Esophagus squamous epithelium (tissue), 5 donors: ENCODE results near the gene RAD51D. TPM values are rescaled to one million over a fixed set of nuclear protein-coding genes. Genes with fewer than 3 reads are reported as not detected.

Source experiments
- DNase-seq: peaks from one replicate; lab custom pipeline; 2025; lab: John Stamatoyannopoulos, UW
- H3K27ac ChIP-seq, 4 donors: fragments of 200-600 bp; sonication (generic); one replicate each; pipeline ENCODE4 v1.5.1; 2016 to 2019; ENCODE audit warnings: mild to moderate bottlenecking in 1 of 4
- H3K27me3 ChIP-seq, 4 donors: fragments of 200-600 bp; sonication (generic); 1 replicate in 3 of 4; 2 replicates in 1 of 4; pipeline versions ENCODE4 v1.5.1 to v1.6.0; 2017 to 2021; ENCODE audit warnings: antibody characterized with exemption in 1 of 4
- H3K36me3 ChIP-seq, 3 donors: fragments of 200-600 bp; sonication (generic); one replicate each; pipeline ENCODE4 v1.5.1; 2016 to 2019
- H3K4me1 ChIP-seq, 3 donors: fragments of 200-600 bp; sonication (generic); one replicate each; pipeline ENCODE4 v1.5.1; 2017 to 2019
- H3K4me3 ChIP-seq, 4 donors: fragments of 200-600 bp; sonication (generic); 1 replicate in 3 of 4; 2 replicates in 1 of 4; pipeline ENCODE4 v1.5.1; 2016 to 2019; ENCODE audit warnings: mild to moderate bottlenecking in 2 of 4, moderate library complexity in 1 of 4
- H3K9me3 ChIP-seq, 3 donors: fragments of 200-600 bp; sonication (generic); one replicate each; pipeline ENCODE4 v1.5.1; 2016 to 2019
- POLR2A ChIP-seq, 4 donors: fragments of 450-650 bp; IDR thresholded peaks; one replicate each; pipeline ENCODE4 v1.6.1; 2017; ENCODE audit warnings: antibody characterized with exemption in 4 of 4, mild to moderate bottlenecking in 4 of 4, moderate library complexity in 3 of 4
- WGBS, 2 donors: methylation state at CpG; one replicate each; pipeline ENCODE4 v1.1.5; 2018; 5-methylcytosine and 5-hydroxymethylcytosine counted together
- intact Hi-C: fragments of 100-400 bp; cut with DNase I; formaldehyde crosslinking; loops from one replicate; pipeline ENCODE4 v1.15.0; 2022
- total RNA-seq, 4 donors: library from RNA; depleted of rRNA; stranded (reverse); fragments of >200 nt; gene quantifications; one replicate each; pipeline ENCODE4 v1.1.0, GENCODE V29; 2016
- TF ChIP-seq, protein P1 (sequence below), 6 experiments: fragments of 450-650 bp in 4 of 6; fragments of 200-600 bp in 2 of 6; sonication (generic) in 2 of 6; IDR thresholded peaks; one replicate each; pipeline ENCODE4 v1.5.1; 2016 to 2019; ENCODE audit warnings: antibody characterized with exemption in 6 of 6, mild to moderate bottlenecking in 4 of 6, moderate library complexity in 4 of 6
- donor health status: DM: yes; HTN: yes; CAD: no.

Gene RAD51D
- total RNA-seq, 4 donors from 2014 or later = 2.4 to 7.1 (median 6.0) TPM

DNA sequence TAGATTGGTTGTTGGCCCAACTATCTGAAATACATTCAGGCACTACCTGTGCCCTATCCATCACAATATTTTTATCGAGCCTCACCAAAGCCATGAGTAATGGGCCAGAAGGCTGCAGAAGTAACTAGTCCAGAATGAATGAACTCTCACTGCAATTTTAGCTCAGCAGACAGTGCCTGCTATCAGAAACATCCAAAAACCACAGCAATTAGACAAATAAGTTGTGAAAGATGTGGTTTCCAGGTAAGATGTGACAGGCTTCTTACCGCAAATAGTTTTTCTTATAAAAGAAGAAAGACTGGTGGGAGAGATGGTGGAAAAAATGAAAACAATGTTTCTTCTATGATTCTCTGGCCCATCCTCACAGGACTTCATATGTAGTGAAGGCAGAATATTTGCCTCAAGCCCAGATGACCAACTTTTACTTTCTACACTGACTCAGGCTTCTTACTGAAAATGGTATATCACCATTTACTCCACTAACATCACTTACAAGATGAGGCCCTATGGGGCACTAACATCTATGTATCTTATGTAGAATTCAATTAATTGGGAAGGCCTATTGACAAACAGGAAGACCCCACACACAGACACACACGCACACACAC is 46.4 kb downstream of the RAD51D start:
- H3K27ac ChIP-seq = no peak overlapping the region
- TF ChIP-seq, protein P1, sequence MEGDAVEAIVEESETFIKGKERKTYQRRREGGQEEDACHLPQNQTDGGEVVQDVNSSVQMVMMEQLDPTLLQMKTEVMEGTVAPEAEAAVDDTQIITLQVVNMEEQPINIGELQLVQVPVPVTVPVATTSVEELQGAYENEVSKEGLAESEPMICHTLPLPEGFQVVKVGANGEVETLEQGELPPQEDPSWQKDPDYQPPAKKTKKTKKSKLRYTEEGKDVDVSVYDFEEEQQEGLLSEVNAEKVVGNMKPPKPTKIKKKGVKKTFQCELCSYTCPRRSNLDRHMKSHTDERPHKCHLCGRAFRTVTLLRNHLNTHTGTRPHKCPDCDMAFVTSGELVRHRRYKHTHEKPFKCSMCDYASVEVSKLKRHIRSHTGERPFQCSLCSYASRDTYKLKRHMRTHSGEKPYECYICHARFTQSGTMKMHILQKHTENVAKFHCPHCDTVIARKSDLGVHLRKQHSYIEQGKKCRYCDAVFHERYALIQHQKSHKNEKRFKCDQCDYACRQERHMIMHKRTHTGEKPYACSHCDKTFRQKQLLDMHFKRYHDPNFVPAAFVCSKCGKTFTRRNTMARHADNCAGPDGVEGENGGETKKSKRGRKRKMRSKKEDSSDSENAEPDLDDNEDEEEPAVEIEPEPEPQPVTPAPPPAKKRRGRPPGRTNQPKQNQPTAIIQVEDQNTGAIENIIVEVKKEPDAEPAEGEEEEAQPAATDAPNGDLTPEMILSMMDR (IDR thresholded peaks at IDR 0.05) = no peak
- H3K9me3 ChIP-seq = no peaks in the 10 kb centered on the region
- H3K27me3 ChIP-seq = no peaks in the 10 kb centered on the region
- H3K4me3 ChIP-seq = no peak overlapping the region
- 71 to 87% methylated on average over 3 of the region's 3 CpGs for WGBS, 2 donors
- H3K36me3 ChIP-seq = peaks cover 0 to 25% (median 0%) of the 10 kb centered on the region in 3 donors
- peaks cover 0 to 24% (median 0%) of the 10 kb centered on the region in 3 donors for H3K4me1 ChIP-seq
- DNase-seq = no peak
- intact Hi-C loops = no loop called here

DNA sequence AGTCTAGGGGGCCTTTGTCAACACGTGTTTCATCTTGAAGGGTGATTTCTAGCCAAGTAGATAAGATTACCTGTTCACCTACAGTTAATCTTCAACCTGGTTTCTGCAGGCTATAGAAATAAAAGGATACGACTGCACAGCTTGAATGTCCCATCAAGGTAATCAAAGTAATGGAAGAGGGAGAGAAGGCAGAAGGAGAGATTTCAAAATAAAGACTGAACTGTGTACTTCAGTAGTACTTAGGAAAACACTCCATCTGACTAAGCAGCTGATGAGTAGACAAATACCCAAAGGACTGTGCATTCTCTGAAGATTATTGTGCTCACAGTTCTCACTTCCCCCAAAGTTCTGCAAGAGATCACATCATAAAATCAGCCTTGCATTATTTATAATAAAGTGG is 50.3 kb downstream of the RAD51D start:
- Histone ChIP-seq H3K27ac (no peak overlapping the region), H3K4me3 (no peak overlapping the region), H3K4me1 (peaks cover 5 to 14% (median 6%) of the 10 kb centered on the region in 3 donors), H3K36me3 (peaks cover 0 to 25% (median 0%) of the 10 kb centered on the region in 3 donors), H3K9me3 (no peaks in the 10 kb centered on the region), H3K27me3 (no peaks in the 10 kb centered on the region)
- no peak for DNase-seq
- WGBS, 2 donors = 54 to 58% methylated on average over 2 of the region's 2 CpGs
- intact Hi-C loops = no loop called here
- TF ChIP-seq POLR2A (IDR thresholded peaks at IDR 0.05) = no peak
- TF ChIP-seq, protein P1 (IDR thresholded peaks at IDR 0.05) = no peak

DNA sequence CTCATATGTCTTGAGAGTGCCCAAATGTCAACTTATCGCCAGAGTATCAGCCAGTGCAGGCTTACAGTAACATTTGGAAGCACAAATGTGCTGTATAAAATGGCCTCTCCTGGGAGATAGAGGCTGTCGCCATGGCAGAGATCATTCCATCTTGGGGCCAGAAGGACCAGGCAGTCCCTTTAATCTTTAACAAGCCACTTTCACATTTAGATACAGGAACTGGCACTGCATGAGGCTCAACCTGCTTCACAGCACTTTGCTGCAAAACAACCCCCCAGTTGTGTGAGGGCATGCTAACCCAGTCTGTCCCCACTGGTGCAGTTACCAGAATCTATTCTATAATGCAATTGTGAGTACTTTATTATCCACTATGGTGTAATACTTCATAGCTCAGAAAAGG is 51.4 kb downstream of the RAD51D start:
- Histone ChIP-seq H3K4me3 (no peak overlapping the region), H3K4me1 (peaks cover 12 to 18% (median 13%) of the 10 kb centered on the region in 3 donors), H3K9me3 (no peaks in the 10 kb centered on the region), H3K36me3 (peaks cover 0 to 25% (median 0%) of the 10 kb centered on the region in 3 donors), H3K27me3 (no peaks in the 10 kb centered on the region), H3K27ac (no peak overlapping the region)
- intact Hi-C loops = no loop called here
- 90 to 100% methylated on average over 2 of the region's 2 CpGs for WGBS, 2 donors
- no peak for DNase-seq
- TF ChIP-seq POLR2A (IDR thresholded peaks at IDR 0.05) = no peak

DNA sequence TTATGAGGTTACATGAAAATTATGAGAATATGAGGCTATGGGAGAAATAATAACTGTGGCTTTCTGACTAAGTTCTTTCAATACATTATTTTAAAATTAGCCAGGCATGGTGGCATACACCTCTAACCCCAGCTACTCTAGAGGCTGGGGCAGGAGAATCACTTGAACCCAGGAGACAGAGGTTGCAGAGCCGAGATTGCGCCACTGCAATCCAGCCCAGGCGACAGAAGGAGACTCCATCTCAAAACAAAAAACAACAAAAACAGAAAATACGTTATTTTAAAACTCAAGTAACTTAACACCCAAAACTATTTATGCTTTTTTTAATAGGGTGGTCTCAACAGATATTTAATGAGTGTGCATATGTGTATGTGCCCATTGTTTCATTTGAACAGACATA is 53.8 kb downstream of the RAD51D start:
- Histone ChIP-seq H3K27me3 (no peaks in the 10 kb centered on the region), H3K4me1 (peaks cover 12 to 30% (median 17%) of the 10 kb centered on the region in 3 donors), H3K27ac (no peak overlapping the region), H3K9me3 (no peaks in the 10 kb centered on the region), H3K4me3 (no peak overlapping the region), H3K36me3 (peaks cover 0 to 35% (median 0%) of the 10 kb centered on the region in 3 donors)
- WGBS, 2 donors = 90 to 92% methylated on average over 4 of the region's 4 CpGs
- TF ChIP-seq, protein P1 (IDR thresholded peaks at IDR 0.05) = no peak
- DNase-seq = no peak
- intact Hi-C loops = no loop called here

DNA sequence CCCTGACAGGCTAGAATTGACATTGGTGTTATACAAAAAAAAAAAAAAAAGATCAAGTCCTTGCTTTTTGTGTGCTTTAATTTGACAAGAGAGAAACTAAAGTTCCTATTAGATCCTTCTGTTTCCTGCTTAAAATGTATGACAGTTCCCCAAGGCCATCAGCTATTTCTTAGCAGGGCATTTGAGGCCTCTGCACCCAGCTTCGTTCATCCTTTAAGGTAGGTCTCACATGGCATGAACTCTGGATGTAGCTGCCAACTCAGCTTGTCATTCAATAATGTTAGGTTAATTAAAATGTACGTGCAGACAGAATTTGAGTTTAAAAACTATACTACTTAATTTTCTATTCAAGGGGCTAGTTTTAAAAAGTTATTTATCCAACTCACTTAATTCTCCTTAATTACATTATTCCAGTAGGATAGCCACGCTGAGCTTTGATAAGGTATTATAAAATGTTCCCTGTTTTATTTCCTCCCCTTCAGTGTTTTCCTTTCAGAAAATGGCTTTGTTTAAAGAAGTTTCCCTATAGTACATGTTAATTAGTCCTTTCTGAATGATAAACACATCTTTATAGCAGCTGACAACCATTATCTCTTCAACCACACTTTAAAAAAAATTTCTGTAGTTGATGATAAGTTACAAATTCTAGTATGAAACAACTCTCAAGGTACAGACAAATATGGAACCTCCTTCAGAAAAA is 55.0 kb downstream of the RAD51D start:
- TF ChIP-seq POLR2A (IDR thresholded peaks at IDR 0.05) = no peak
- TF ChIP-seq, protein P1 (IDR thresholded peaks at IDR 0.05) = no peak
- peaks cover 0 to 38% (median 0%) of the 10 kb centered on the region in 3 donors for H3K36me3 ChIP-seq
- WGBS, 2 donors = 60 to 69% methylated on average over 3 of the region's 3 CpGs
- intact Hi-C loops = no loop called here
- H3K9me3 ChIP-seq = no peaks in the 10 kb centered on the region
- H3K27me3 ChIP-seq = no peaks in the 10 kb centered on the region
- no peak overlapping the region for H3K4me3 ChIP-seq
- peaks cover 12 to 30% (median 17%) of the 10 kb centered on the region in 3 donors for H3K4me1 ChIP-seq
- DNase-seq = no peak
- H3K27ac ChIP-seq = peak overlapping the region; percentile 86 to 92 (median 87)
